GM10248 (cell line): ENCODE results near the gene PLCXD1.
A peak's percentile ranks its signal among the peaks of the same experiment; 100 is the strongest.
"Not testable (repeated sequence)": the region's sequence is repeated elsewhere in the genome, so short reads cannot be mapped to it uniquely, and the experiment has no call there.

ENCODE experiments used
- CTCF ChIA-PET: fragments of 300-600 bp; sonication (Branson Sonifier 250); formaldehyde crosslinking; extraction: SDS; loops from one replicate; lab custom pipeline; 2021; ENCODE audit warnings: antibody characterized with exemption; lab: Yijun Ruan, JAX
- POLR2A ChIA-PET: fragments of 350-650 bp; sonication (Branson Sonifier 250); formaldehyde crosslinking; extraction: SDS; loops from one replicate; lab custom pipeline; 2020; ENCODE audit warnings: antibody characterized with exemption; lab: Yijun Ruan, JAX
- DNase-seq: peaks from one replicate; pipeline ENCODE4 v3.0.0; 2012; ENCODE audit errors: extremely low spot score
- CTCF ChIP-seq: IDR thresholded peaks from 2 replicates; pipeline ENCODE4 v1.5.1; 2012; ENCODE audit warnings: mild to moderate bottlenecking, low read depth; ENCODE audit errors: extremely low read depth, missing control alignments, control extremely low read depth

The PLCXD1 gene, protein sequence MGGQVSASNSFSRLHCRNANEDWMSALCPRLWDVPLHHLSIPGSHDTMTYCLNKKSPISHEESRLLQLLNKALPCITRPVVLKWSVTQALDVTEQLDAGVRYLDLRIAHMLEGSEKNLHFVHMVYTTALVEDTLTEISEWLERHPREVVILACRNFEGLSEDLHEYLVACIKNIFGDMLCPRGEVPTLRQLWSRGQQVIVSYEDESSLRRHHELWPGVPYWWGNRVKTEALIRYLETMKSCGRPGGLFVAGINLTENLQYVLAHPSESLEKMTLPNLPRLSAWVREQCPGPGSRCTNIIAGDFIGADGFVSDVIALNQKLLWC

GRCh38 chrX:281166-281999 lies at the start of gene PLCXD1:
PLCXD1 (plus strand) TSS chrX:281381; CDS start chrX:284188, 2,807 bp downstream.
- ChIA-PET POLR2A (no interaction called here), CTCF (no interaction called here)
- DNase-seq = peak; percentile 72
- no peak for TF ChIP-seq CTCF

DNA sequence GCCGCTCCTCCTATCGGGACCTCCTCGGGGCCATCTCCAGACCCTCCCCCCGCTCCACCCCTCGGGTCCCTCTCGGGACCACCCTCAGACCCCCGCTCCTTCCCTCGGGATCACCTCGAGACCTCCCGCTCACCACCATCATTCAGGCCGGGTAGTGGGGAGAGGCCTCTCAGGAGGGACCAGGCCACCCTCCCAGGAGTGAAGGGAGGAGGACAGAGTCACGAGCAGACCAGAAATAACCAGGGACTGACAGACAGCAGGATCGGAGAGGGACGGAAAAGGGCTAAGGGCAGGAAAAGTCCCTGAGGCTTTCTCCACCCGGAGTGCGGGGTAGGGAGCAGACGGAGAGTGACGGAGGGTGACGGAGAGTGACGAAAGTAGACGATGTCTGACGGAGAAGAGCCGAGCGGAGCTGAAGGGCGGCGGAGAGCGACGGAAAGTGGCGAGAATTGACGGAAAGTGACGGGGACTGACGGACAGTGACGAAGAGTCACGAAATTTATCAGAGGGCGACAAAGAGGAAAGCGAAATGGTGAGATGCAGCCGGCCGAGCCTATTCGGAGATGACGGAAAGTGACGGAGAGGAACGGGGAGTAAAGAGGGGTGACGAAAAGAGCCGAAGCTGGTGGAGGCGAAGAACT lies 49.4 kb upstream of the PLCXD1 start:
- DNase-seq, CTCF ChIA-PET, POLR2A ChIA-PET: not testable (repeated sequence)

- POLR2A ChIA-PET, DNase-seq, CTCF ChIA-PET: not testable (repeated sequence)
Observed at GRCh38 chrX:232278-232655, 48.9 kb upstream of the PLCXD1 start.

- DNase-seq, POLR2A ChIA-PET, CTCF ChIA-PET: not testable (repeated sequence)
Observed at GRCh38 chrX:236201-236600, 45.0 kb upstream of the PLCXD1 start.

DNA sequence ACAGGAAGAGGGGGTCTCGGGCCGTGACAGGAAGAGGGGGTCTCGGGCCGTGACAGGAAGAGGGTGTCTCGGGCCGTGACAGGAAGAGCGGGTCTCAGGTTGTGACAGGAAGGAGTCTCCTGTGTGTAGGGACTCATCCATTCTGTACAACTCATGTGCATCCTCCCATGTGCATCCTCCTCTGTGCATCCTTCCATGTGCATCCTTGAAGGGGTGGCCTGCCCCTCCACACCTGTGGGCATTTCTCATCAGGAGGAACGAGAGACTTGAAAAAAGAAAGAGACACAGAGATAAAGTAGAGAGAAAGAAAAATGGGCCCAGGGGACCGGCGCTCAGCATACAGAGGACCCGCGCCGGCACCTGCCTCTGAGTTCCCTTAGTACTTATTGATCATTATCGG lies 30.2 kb upstream of the PLCXD1 start:
- ChIA-PET POLR2A (no interaction called here), CTCF (no interaction called here)
- no peak for TF ChIP-seq CTCF
- DNase-seq = no peak

GRCh38 chrX:251396-252243 lies 29.6 kb upstream of the PLCXD1 start:
- DNase-seq, CTCF ChIA-PET, POLR2A ChIA-PET: not testable (repeated sequence)

GRCh38 chrX:252244-252956 lies 28.8 kb upstream of the PLCXD1 start:
- TF ChIP-seq CTCF = no peak
- DNase-seq = no peak
- ChIA-PET CTCF (no interaction called here), POLR2A (no interaction called here)

GRCh38 chrX:252957-253291 lies 28.3 kb upstream of the PLCXD1 start:
- TF ChIP-seq CTCF = no peak
- CTCF ChIA-PET = no interaction called here
- no peak for DNase-seq
- POLR2A ChIA-PET = no interaction called here
